SK-N-SH treated with all-trans-retinoic acid at 6 μM for 48 hours (cell line): ENCODE results near the gene AP3S2.

Source experiments
- ARNTL ChIP-seq: fragments of 450-650 bp; formaldehyde crosslinking; IDR thresholded peaks from 2 replicates; pipeline ENCODE4 v1.5.0; 2020; ENCODE audit warnings: low read depth, mild to moderate bottlenecking, moderate library complexity, borderline replicate concordance
- BACH2 ChIP-seq: fragments of 250-450 bp; sonication (Bioruptor Pico); IDR thresholded peaks from 2 replicates; pipeline ENCODE4 v1.9.0; 2021; ENCODE audit warnings: mild to moderate bottlenecking, borderline replicate concordance
- CREB5 ChIP-seq: fragments of 250-450 bp; sonication (Bioruptor Pico); IDR thresholded peaks from 2 replicates; pipeline ENCODE4 v1.5.1; 2020; ENCODE audit warnings: low read depth, mild to moderate bottlenecking, moderate library complexity
- ISL1 ChIP-seq: fragments of 250-450 bp; sonication (Bioruptor Pico); IDR thresholded peaks from 2 replicates; pipeline ENCODE4 v2.1.2; 2022; ENCODE audit warnings: mild to moderate bottlenecking, moderate library complexity
- PATZ1 ChIP-seq: fragments of 250-450 bp; sonication (Bioruptor Pico); IDR thresholded peaks from 2 replicates; pipeline ENCODE4 v1.8.0; 2020; ENCODE audit warnings: mild to moderate bottlenecking, moderate library complexity, borderline replicate concordance
- PPARA ChIP-seq: fragments of 250-450 bp; sonication (Bioruptor Pico); IDR thresholded peaks from 2 replicates; pipeline ENCODE4 v1.5.0; 2020; ENCODE audit warnings: mild to moderate bottlenecking, borderline replicate concordance
- ZNF565 ChIP-seq: fragments of 450-650 bp; formaldehyde crosslinking; conservative IDR thresholded peaks from 2 replicates; pipeline ENCODE4 v1.5.0; 2020; ENCODE audit warnings: low read depth, mild to moderate bottlenecking, moderate library complexity

- TF ChIP-seq CREB5 (CRISPR knock-in tag) (no peak), BACH2 (CRISPR knock-in tag) (no peak), ISL1 (no peak), ARNTL (CRISPR knock-in tag) (no peak), ZNF565 (CRISPR knock-in tag) (no peak), PATZ1 (CRISPR knock-in tag) (no peak), PPARA (no peak)
These were observed 84.6 kb downstream of the AP3S2 start for GRCh38 chr15:89809093-89809786.
